Neuronal stem cell (in vitro differentiated cells): ENCODE results near the gene PNMA6F. TPM values are rescaled to one million over a fixed set of nuclear protein-coding genes. Genes with fewer than 3 reads are reported as not detected.
"Not testable (repeated sequence)": the region's sequence is repeated elsewhere in the genome, so short reads cannot be mapped to it uniquely, and the experiment has no call there.

Source experiments
- DNase-seq: peaks from one replicate; pipeline ENCODE4 v3.0.0-alpha.2; 2013; ENCODE audit warnings: low spot score
- H2AFZ ChIP-seq: one replicate; pipeline ENCODE4 v1.6.1; 2013; ENCODE audit warnings: mild to moderate bottlenecking, low read length, inconsistent platforms
- H2AK5ac ChIP-seq: 2 replicates; pipeline ENCODE4 v1.6.1; 2013; ENCODE audit warnings: low read depth, mild to moderate bottlenecking, inconsistent platforms, low read length, moderate library complexity, mixed read lengths
- H2BK120ac ChIP-seq: 2 replicates; pipeline ENCODE4 v1.6.1; 2013; ENCODE audit warnings: low read depth, mild to moderate bottlenecking, inconsistent platforms, low read length, moderate library complexity, mixed read lengths
- H2BK12ac ChIP-seq: one replicate; pipeline ENCODE4 v1.6.1; 2013; ENCODE audit warnings: low read length, inconsistent platforms
- H2BK15ac ChIP-seq: 2 replicates; pipeline ENCODE4 v1.6.1; 2013; ENCODE audit warnings: mild to moderate bottlenecking, low read length, inconsistent platforms, mixed read lengths
- H2BK5ac ChIP-seq: one replicate; pipeline ENCODE4 v1.6.1; 2013; ENCODE audit warnings: inconsistent platforms, mild to moderate bottlenecking, low read length, moderate library complexity
- H3K14ac ChIP-seq: one replicate; pipeline ENCODE4 v1.6.1; 2013; ENCODE audit warnings: low read length, inconsistent platforms
- H3K18ac ChIP-seq: 2 replicates; pipeline ENCODE4 v1.6.1; 2013; ENCODE audit warnings: low read length, inconsistent platforms
- H3K23ac ChIP-seq: 2 replicates; pipeline ENCODE4 v1.6.1; 2013; ENCODE audit warnings: low read depth, mild to moderate bottlenecking, mixed read lengths, low read length, inconsistent platforms; ENCODE audit not compliant: poor library complexity
- H3K27ac ChIP-seq: replicated peaks from 3 replicates; pipeline ENCODE4 v1.5.1; 2013; ENCODE audit warnings: low read length, inconsistent platforms
- H3K27me3 ChIP-seq, 3 experiments: 2 replicates each; pipeline ENCODE4 v1.6.1; 2013; ENCODE audit warnings: low read length in 3 of 3, mild to moderate bottlenecking in 2 of 3, inconsistent platforms in 1 of 3, low read depth in 1 of 3, mixed read lengths in 1 of 3, moderate library complexity in 1 of 3; ENCODE audit not compliant: control insufficient read depth in 3 of 3, insufficient read depth in 3 of 3
- H3K36me3 ChIP-seq, 2 donors: replicated peaks in 1 of 2; 2 replicates each; pipeline ENCODE4 v1.6.1; 2013; ENCODE audit warnings: low read length in 2 of 2; ENCODE audit not compliant: control insufficient read depth in 2 of 2, insufficient read depth in 2 of 2
- H3K4ac ChIP-seq: 2 replicates; pipeline ENCODE4 v1.6.1; 2013; ENCODE audit warnings: inconsistent platforms, mild to moderate bottlenecking, low read length, moderate library complexity
- H3K4me1 ChIP-seq, 2 donors: 1 replicate in 1 of 2; 2 replicates in 1 of 2; pipeline ENCODE4 v1.6.1; 2013; ENCODE audit warnings: low read length in 2 of 2, low read depth in 1 of 2; ENCODE audit not compliant: control insufficient read depth in 2 of 2, insufficient read depth in 1 of 2
- H3K4me2 ChIP-seq: one replicate; pipeline ENCODE4 v1.6.1; 2013; ENCODE audit warnings: mild to moderate bottlenecking, low read length, inconsistent platforms; ENCODE audit not compliant: insufficient read depth, poor library complexity, severe bottlenecking
- H3K4me3 ChIP-seq, 2 donors: 2 replicates each; pipeline ENCODE4 v1.5.1; 2013; ENCODE audit warnings: low read length in 2 of 2, mild to moderate bottlenecking in 2 of 2, inconsistent platforms in 1 of 2, moderate library complexity in 1 of 2
- H3K79me1 ChIP-seq: one replicate; pipeline ENCODE4 v1.6.1; 2013; ENCODE audit warnings: low read depth, mild to moderate bottlenecking, inconsistent platforms, low read length, moderate library complexity
- H3K9ac ChIP-seq: one replicate; pipeline ENCODE4 v1.6.1; 2013; ENCODE audit warnings: mild to moderate bottlenecking, low read depth, low read length, inconsistent platforms; ENCODE audit not compliant: poor library complexity
- H3K9me3 ChIP-seq, 2 donors: replicated peaks in 1 of 2; 2 replicates each; pipeline versions ENCODE3 to v1.6.1; 2013; ENCODE audit warnings: low read length in 2 of 2, mild to moderate bottlenecking in 2 of 2, inconsistent platforms in 1 of 2, low read depth in 1 of 2, mixed read lengths in 1 of 2, moderate library complexity in 1 of 2; ENCODE audit not compliant: control insufficient read depth in 2 of 2, insufficient read depth in 1 of 2
- H4K8ac ChIP-seq: one replicate; pipeline ENCODE4 v1.6.1; 2013; ENCODE audit warnings: low read depth, mild to moderate bottlenecking, inconsistent platforms, low read length, moderate library complexity
- H4K91ac ChIP-seq: one replicate; pipeline ENCODE4 v1.6.1; 2013; ENCODE audit warnings: low read length, low read depth, mild to moderate bottlenecking, inconsistent platforms; ENCODE audit not compliant: poor library complexity
- WGBS, 2 donors: extraction: QIAGEN DNeasy Blood & Tissue Kit; methylation state at CpG; one replicate each; pipeline ENCODE4 v1.1.7; 2013; ENCODE audit warnings: missing lambda C conversion rate in 2 of 2, mixed read lengths in 1 of 2; ENCODE audit not compliant: insufficient read length in 2 of 2, insufficient replicate concordance in 1 of 2; ENCODE audit errors: extremely low coverage in 2 of 2; 5-methylcytosine and 5-hydroxymethylcytosine counted together
- small RNA-seq: library from polyadenylated mRNA; stranded (forward); fragments of <200 nt; extraction: miRNeasy Mini kit (QIAGEN cat#:217004); gene quantifications from one replicate; pipeline ENCODE3, GENCODE V24; 2013; ENCODE audit not compliant: insufficient read depth

PNMA6F gene

DNA sequence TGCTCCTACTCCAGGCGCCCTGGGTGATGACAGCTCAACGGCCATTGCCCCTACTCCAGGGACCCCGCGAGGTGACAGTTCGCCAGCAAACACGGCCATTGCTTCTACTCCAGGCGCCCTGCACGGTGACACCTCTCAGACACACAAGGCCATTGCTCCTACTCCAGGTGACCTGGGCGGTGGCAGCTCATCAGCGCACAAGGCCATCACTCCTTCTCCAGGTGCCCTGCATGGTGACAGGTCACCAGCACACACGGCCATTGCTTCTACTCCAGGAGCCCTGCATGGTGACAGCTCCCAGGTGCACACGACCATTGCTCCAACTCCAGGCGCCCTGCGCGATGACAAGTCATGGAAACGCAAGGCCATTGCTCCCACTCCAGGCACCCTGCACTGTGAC, 46.1 kb downstream of the PNMA6F start:
- H4K91ac ChIP-seq, H3K4me2 ChIP-seq, H2BK12ac ChIP-seq, H4K8ac ChIP-seq, H3K36me3 ChIP-seq, H3K79me1 ChIP-seq, H2BK5ac ChIP-seq, H3K27ac ChIP-seq, H3K9ac ChIP-seq, H3K4me1 ChIP-seq, H3K14ac ChIP-seq, H2BK120ac ChIP-seq, H3K18ac ChIP-seq, H3K27me3 ChIP-seq, H2AK5ac ChIP-seq, H3K4me3 ChIP-seq, H2BK15ac ChIP-seq, H3K23ac ChIP-seq, H3K4ac ChIP-seq, H3K9me3 ChIP-seq, H2AFZ ChIP-seq, DNase-seq: not testable (repeated sequence)
- no CpG with 5 or more reads among the region's 16 CpGs for WGBS, 2 donors

DNA sequence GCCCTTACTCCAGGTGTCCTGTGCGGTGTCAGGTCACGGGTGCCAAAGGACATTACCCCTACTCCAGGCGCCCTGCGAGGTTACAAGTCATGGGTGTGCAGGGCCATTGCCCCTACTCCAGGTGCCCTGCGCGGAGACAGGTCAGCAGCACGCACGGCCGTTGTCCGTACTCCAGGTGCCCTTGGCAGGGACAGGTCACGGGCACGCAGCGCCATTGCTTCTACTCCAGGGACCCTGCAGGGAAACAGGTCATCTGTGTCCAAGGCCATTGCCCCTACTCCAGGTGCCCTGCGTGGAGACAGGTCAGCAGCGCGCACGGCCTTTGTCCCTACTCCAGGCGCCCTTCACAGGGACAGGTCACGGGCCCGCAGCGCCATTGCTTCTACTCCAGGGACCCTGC, 49.0 kb downstream of the PNMA6F start:
- not testable (repeated sequence) for H4K91ac ChIP-seq, H2AK5ac ChIP-seq, H3K9me3 ChIP-seq, H2AFZ ChIP-seq, H3K27me3 ChIP-seq, H2BK5ac ChIP-seq, H3K79me1 ChIP-seq, H2BK120ac ChIP-seq, H4K8ac ChIP-seq, H3K4me3 ChIP-seq, H3K4me1 ChIP-seq, H3K27ac ChIP-seq, H3K14ac ChIP-seq, H3K4me2 ChIP-seq, H2BK15ac ChIP-seq, H3K4ac ChIP-seq, DNase-seq, H3K36me3 ChIP-seq, H3K9ac ChIP-seq, H3K23ac ChIP-seq, H2BK12ac ChIP-seq, H3K18ac ChIP-seq
- no CpG with 5 or more reads among the region's 21 CpGs for WGBS, 2 donors

DNA sequence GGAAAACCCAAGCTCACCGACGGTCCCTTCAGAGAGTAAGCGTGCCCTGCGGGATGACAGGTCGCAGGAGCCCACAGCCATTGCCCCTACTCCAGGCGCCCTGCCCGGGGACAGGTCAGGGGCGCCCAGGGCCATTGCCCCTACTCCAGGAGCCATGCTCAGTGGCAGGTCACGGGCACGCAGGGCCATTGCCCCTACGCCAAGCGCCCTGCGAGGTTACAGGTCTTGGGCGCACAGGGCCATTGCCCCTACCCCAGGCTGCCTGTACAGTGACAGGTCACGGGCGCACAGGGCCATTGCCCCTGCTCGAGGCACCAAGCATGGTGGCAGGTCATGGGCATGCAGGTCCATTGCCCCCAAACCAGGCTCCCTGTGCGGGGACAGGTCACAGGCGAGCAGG, 49.5 kb downstream of the PNMA6F start:
- H2BK120ac ChIP-seq, H2BK12ac ChIP-seq, H3K36me3 ChIP-seq, H2BK5ac ChIP-seq, H3K27ac ChIP-seq, H3K14ac ChIP-seq, H3K4ac ChIP-seq, H4K8ac ChIP-seq, H3K23ac ChIP-seq, H4K91ac ChIP-seq, H3K27me3 ChIP-seq, H3K18ac ChIP-seq, H3K4me3 ChIP-seq, H2AFZ ChIP-seq, H2BK15ac ChIP-seq, H3K9me3 ChIP-seq, H3K79me1 ChIP-seq, H3K9ac ChIP-seq, H3K4me2 ChIP-seq, DNase-seq, H3K4me1 ChIP-seq, H2AK5ac ChIP-seq: not testable (repeated sequence)
- no CpG with 5 or more reads among the region's 19 CpGs for WGBS, 2 donors

Small RNA genes lying within 50 kb of the gene (small RNA-seq; reads per million reads assigned to genes)
- not detected for gene AC152007.1
